ENCODE measurements around the gene NUDCD2. TPM values are rescaled to one million over a fixed set of nuclear protein-coding genes. Genes with fewer than 3 reads are reported as not detected.
A peak's percentile ranks its signal among the peaks of the same experiment; 100 is the strongest.

The NUDCD2 gene
- total and polyA plus RNA-seq, 9 of the 15 experiments (the other 6 are each of a cell fraction or from before 2014, with no cell fraction given), result 14.6 to 76.9 (median 32.5) TPM

DNA sequence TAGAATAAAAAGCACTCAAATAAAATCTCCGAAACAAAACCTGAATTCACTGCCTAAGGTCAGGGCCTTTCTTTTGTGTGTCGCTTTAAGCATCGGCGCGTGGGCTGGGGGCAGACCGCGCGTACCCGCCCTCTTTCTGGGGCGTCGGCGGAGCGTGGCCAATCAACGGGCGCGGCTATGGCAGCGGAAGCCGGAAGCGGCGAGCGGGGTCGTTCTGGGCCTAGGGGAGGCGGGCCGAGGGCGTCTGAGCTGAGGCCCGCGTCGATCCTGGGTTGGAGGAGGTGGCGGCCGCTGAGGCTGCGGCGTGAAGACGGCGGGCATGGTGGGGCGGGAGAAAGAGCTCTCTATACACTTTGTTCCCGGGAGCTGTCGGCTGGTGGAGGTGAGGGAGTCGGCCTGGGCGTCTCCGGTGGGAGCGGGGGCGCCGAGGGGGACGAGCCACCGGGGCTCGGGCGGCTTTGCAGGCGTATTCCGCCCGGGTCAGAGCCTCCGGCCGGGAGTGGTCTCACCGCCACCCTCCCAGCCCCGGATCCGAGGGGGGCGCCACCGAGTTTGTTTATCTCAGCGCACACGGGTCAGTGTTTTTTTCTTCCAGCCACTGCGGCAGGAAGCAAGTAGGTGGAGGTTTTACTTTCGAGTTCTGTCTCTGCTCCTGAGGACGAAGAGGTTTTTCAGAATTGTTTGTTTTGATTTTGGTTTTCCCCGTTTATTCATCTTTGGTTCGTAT is 45.6 kb upstream of the NUDCD2 start, which contains the start of gene MAT2B (continued):
- peak; percentile 69; the same call in 1 of the 2 replicates for TF ChIP-seq FOXK1 (CRISPR knock-in tag; IDR thresholded peaks at IDR 0.05; ENCODE audit: borderline replicate concordance)
- TF ChIP-seq, protein P1, sequence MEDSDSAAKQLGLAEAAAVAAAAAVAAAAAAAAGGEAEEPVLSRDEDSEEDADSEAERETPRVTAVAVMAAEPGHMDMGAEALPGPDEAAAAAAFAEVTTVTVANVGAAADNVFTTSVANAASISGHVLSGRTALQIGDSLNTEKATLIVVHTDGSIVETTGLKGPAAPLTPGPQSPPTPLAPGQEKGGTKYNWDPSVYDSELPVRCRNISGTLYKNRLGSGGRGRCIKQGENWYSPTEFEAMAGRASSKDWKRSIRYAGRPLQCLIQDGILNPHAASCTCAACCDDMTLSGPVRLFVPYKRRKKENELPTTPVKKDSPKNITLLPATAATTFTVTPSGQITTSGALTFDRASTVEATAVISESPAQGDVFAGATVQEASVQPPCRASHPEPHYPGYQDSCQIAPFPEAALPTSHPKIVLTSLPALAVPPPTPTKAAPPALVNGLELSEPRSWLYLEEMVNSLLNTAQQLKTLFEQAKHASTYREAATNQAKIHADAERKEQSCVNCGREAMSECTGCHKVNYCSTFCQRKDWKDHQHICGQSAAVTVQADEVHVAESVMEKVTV (CRISPR knock-in tag; IDR thresholded peaks at IDR 0.05), result no peak
- no peak for TF ChIP-seq HNRNPH1 (optimal IDR thresholded peaks at IDR 0.05; ENCODE audit: low read depth, low read length)
- TF ChIP-seq PRMT5 (CRISPR knock-in tag; IDR thresholded peaks at IDR 0.05), result no peak
- TF ChIP-seq, protein P2, sequence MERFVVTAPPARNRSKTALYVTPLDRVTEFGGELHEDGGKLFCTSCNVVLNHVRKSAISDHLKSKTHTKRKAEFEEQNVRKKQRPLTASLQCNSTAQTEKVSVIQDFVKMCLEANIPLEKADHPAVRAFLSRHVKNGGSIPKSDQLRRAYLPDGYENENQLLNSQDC (CRISPR knock-in tag; IDR thresholded peaks at IDR 0.05), result no peak
- no peak for TF ChIP-seq ETV6 (IDR thresholded peaks at IDR 0.05; ENCODE audit: borderline replicate concordance in 1 of 2, low read depth in 2 of 2, low read length in 1 of 2)
- no peak for TF ChIP-seq ETV6 (CRISPR knock-in tag; IDR thresholded peaks at IDR 0.05; ENCODE audit: borderline replicate concordance)
- 0 out of 2 replicates have a peak, but pooled peaks have one; percentile 48 for TF ChIP-seq ZKSCAN1 (IDR thresholded peaks at IDR 0.05; ENCODE audit: low read depth, low read length)
- no peak for TF ChIP-seq RAD51 (IDR thresholded peaks at IDR 0.05; ENCODE audit: borderline replicate concordance, low read depth)
- peak in 1 of 2 experiments; percentile 53; a peak in 2 of 4 replicates for TF ChIP-seq SRF (CRISPR knock-in tag; IDR thresholded peaks at IDR 0.05)
- TF ChIP-seq, protein P3, sequence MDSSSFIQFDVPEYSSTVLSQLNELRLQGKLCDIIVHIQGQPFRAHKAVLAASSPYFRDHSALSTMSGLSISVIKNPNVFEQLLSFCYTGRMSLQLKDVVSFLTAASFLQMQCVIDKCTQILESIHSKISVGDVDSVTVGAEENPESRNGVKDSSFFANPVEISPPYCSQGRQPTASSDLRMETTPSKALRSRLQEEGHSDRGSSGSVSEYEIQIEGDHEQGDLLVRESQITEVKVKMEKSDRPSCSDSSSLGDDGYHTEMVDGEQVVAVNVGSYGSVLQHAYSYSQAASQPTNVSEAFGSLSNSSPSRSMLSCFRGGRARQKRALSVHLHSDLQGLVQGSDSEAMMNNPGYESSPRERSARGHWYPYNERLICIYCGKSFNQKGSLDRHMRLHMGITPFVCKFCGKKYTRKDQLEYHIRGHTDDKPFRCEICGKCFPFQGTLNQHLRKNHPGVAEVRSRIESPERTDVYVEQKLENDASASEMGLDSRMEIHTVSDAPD (CRISPR knock-in tag; IDR thresholded peaks at IDR 0.05), result no peak
- no peak for TF ChIP-seq TGIF2 (CRISPR knock-in tag; IDR thresholded peaks at IDR 0.05)
- TF ChIP-seq, protein P4, sequence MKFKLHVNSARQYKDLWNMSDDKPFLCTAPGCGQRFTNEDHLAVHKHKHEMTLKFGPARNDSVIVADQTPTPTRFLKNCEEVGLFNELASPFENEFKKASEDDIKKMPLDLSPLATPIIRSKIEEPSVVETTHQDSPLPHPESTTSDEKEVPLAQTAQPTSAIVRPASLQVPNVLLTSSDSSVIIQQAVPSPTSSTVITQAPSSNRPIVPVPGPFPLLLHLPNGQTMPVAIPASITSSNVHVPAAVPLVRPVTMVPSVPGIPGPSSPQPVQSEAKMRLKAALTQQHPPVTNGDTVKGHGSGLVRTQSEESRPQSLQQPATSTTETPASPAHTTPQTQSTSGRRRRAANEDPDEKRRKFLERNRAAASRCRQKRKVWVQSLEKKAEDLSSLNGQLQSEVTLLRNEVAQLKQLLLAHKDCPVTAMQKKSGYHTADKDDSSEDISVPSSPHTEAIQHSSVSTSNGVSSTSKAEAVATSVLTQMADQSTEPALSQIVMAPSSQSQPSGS (CRISPR knock-in tag; IDR thresholded peaks at IDR 0.05), result no peak
- TF ChIP-seq MXI1 (IDR thresholded peaks at IDR 0.05; ENCODE audit: low read depth, low read length), result peak; percentile 77
- TF ChIP-seq U2AF1 (optimal IDR thresholded peaks at IDR 0.05; ENCODE audit: low read depth, low read length), result no peak
- TF ChIP-seq, protein P5, sequence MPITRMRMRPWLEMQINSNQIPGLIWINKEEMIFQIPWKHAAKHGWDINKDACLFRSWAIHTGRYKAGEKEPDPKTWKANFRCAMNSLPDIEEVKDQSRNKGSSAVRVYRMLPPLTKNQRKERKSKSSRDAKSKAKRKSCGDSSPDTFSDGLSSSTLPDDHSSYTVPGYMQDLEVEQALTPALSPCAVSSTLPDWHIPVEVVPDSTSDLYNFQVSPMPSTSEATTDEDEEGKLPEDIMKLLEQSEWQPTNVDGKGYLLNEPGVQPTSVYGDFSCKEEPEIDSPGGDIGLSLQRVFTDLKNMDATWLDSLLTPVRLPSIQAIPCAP (CRISPR knock-in tag; IDR thresholded peaks at IDR 0.05; ENCODE audit: borderline replicate concordance), result no peak
- no peak for TF ChIP-seq HMG20A (CRISPR knock-in tag; conservative IDR thresholded peaks at IDR 0.05)
- TF ChIP-seq SOX6 (IDR thresholded peaks at IDR 0.05), result peak; percentile 44; the same call in 1 of the 2 replicates
- TF ChIP-seq MTA2 (IDR thresholded peaks at IDR 0.05; ENCODE audit: low read depth), result no peak
- TF ChIP-seq TAF7 (tag; IDR thresholded peaks at IDR 0.05), result peak; percentile 56
- TF ChIP-seq, protein P6, sequence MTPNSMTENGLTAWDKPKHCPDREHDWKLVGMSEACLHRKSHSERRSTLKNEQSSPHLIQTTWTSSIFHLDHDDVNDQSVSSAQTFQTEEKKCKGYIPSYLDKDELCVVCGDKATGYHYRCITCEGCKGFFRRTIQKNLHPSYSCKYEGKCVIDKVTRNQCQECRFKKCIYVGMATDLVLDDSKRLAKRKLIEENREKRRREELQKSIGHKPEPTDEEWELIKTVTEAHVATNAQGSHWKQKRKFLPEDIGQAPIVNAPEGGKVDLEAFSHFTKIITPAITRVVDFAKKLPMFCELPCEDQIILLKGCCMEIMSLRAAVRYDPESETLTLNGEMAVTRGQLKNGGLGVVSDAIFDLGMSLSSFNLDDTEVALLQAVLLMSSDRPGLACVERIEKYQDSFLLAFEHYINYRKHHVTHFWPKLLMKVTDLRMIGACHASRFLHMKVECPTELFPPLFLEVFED (CRISPR knock-in tag; conservative IDR thresholded peaks at IDR 0.05), result no peak

Measured in K562 (cell line).